Measurements from ENCODE around the gene C19orf67. TPM values are rescaled to one million over a fixed set of nuclear protein-coding genes. Genes with fewer than 3 reads are reported as not detected.
"Not testable (repeated sequence)": the region's sequence is repeated elsewhere in the genome, so short reads cannot be mapped to it uniquely, and the experiment has no call there.

The C19orf67 gene
- total RNA-seq, 4 donors from 2014 or later = not detected

- H3K4me3 ChIP-seq = no peak overlapping the region
- H3K27ac ChIP-seq = no peak overlapping the region
- H3K27me3 ChIP-seq = peaks cover 0 to 26% of the 10 kb centered on the region in 2 donors
- peaks cover 0 to 18% (median 0%) of the 10 kb centered on the region in 3 donors for H3K36me3 ChIP-seq
- TF ChIP-seq, protein P1, sequence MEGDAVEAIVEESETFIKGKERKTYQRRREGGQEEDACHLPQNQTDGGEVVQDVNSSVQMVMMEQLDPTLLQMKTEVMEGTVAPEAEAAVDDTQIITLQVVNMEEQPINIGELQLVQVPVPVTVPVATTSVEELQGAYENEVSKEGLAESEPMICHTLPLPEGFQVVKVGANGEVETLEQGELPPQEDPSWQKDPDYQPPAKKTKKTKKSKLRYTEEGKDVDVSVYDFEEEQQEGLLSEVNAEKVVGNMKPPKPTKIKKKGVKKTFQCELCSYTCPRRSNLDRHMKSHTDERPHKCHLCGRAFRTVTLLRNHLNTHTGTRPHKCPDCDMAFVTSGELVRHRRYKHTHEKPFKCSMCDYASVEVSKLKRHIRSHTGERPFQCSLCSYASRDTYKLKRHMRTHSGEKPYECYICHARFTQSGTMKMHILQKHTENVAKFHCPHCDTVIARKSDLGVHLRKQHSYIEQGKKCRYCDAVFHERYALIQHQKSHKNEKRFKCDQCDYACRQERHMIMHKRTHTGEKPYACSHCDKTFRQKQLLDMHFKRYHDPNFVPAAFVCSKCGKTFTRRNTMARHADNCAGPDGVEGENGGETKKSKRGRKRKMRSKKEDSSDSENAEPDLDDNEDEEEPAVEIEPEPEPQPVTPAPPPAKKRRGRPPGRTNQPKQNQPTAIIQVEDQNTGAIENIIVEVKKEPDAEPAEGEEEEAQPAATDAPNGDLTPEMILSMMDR (IDR thresholded peaks at IDR 0.05) = no peak
- TF ChIP-seq EP300 (IDR thresholded peaks at IDR 0.05) (no peak), POLR2A (IDR thresholded peaks at IDR 0.05) (no peak)
- peaks cover 0 to 17% (median 0%) of the 10 kb centered on the region in 4 donors for H3K9me3 ChIP-seq
- H3K4me1 ChIP-seq = peaks cover 0 to 22% (median 5%) of the 10 kb centered on the region in 4 donors
- WGBS, 2 donors = 83 to 84% methylated on average over 6 of the region's 6 CpGs
- no peak for DNase-seq (ENCODE audit: low spot score in 2 of 2)
These were observed 31.5 kb downstream of the C19orf67 start for GRCh38 chr19:14054099-14054498.

- H3K27me3 ChIP-seq = peaks cover 0 to 20% of the 10 kb centered on the region in 2 donors
- no peak overlapping the region for H3K27ac ChIP-seq
- H3K4me1 ChIP-seq = peaks cover 0 to 16% (median 5%) of the 10 kb centered on the region in 4 donors
- 93 to 96% methylated on average over 10 to 11 of the region's 11 CpGs for WGBS, 2 donors
- H3K36me3 ChIP-seq = peaks cover 0 to 18% (median 0%) of the 10 kb centered on the region in 3 donors
- peaks cover 0 to 19% (median 0%) of the 10 kb centered on the region in 4 donors for H3K9me3 ChIP-seq
- no peak overlapping the region for H3K4me3 ChIP-seq
- no peak for DNase-seq (ENCODE audit: low spot score in 2 of 2)
- TF ChIP-seq EP300 (IDR thresholded peaks at IDR 0.05) (no peak), POLR2A (IDR thresholded peaks at IDR 0.05) (no peak)
- TF ChIP-seq, protein P1 (IDR thresholded peaks at IDR 0.05) = no peak
These were observed 32.1 kb downstream of the C19orf67 start for GRCh38 chr19:14053500-14053899.

DNA sequence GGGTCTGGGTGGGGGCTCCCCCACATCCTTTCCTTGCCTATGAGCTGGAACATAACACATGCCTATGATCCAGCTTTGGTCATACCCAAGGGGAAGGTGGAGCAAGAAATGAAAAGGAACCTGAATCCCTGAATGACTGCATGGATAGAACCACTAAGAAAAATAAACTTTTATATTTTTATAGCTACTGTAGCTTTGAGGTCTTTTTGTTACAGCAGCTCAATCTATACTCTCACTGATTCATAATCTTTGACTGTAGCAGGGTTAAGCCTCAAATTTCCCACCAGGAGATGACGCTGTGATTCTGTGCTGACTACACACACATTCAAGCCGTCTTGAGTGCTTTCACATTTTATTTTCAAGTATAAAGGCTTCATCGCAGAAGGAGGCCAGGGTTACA, 32.6 kb downstream of the C19orf67 start:
- WGBS, 2 donors = 93 to 99% methylated on average over 3 of the region's 3 CpGs
- peaks cover 0 to 22% (median 0%) of the 10 kb centered on the region in 4 donors for H3K9me3 ChIP-seq
- DNase-seq (ENCODE audit: low spot score in 2 of 2) = no peak
- TF ChIP-seq, protein P1 (IDR thresholded peaks at IDR 0.05) = no peak
- no peak for TF ChIP-seq POLR2A (IDR thresholded peaks at IDR 0.05)
- no peak for TF ChIP-seq EP300 (IDR thresholded peaks at IDR 0.05)
- peaks cover 0 to 18% (median 0%) of the 10 kb centered on the region in 3 donors for H3K36me3 ChIP-seq
- H3K27ac ChIP-seq = no peak overlapping the region
- H3K27me3 ChIP-seq = peaks cover 0 to 16% of the 10 kb centered on the region in 2 donors
- no peak overlapping the region for H3K4me3 ChIP-seq
- H3K4me1 ChIP-seq = peaks cover 0 to 12% (median 5%) of the 10 kb centered on the region in 4 donors

GRCh38 chr19:14052470-14052869, 33.1 kb downstream of the C19orf67 start:
- 91 to 93% methylated on average over 6 of the region's 6 CpGs for WGBS, 2 donors

GRCh38 chr19:14051980-14052379, 33.6 kb downstream of the C19orf67 start:
- Histone ChIP-seq H3K27me3 (peaks cover 0 to 6% of the 10 kb centered on the region in 2 donors), H3K4me3 (no peak overlapping the region), H3K36me3 (peaks cover 0 to 18% (median 0%) of the 10 kb centered on the region in 3 donors), H3K27ac (no peak overlapping the region), H3K9me3 (peaks cover 0 to 22% (median 0%) of the 10 kb centered on the region in 4 donors), H3K4me1 (peaks cover 0 to 2% (median 0%) of the 10 kb centered on the region in 4 donors)
- DNase-seq (ENCODE audit: low spot score in 2 of 2) = no peak
- WGBS, 2 donors = 62 to 86% methylated on average over 5 to 9 of the region's 9 CpGs
- TF ChIP-seq POLR2A (IDR thresholded peaks at IDR 0.05) (no peak), EP300 (IDR thresholded peaks at IDR 0.05) (no peak)
- TF ChIP-seq, protein P1 (IDR thresholded peaks at IDR 0.05) = no peak

More at GRCh38 chr19:14052470-14052869, 33.1 kb downstream of the C19orf67 start:
- no peak overlapping the region for H3K4me3 ChIP-seq
- DNase-seq (ENCODE audit: low spot score in 2 of 2) = no peak
- no peak overlapping the region for H3K27ac ChIP-seq
- H3K4me1 ChIP-seq = peaks cover 0 to 6% (median 2%) of the 10 kb centered on the region in 4 donors
- peaks cover 0 to 18% (median 0%) of the 10 kb centered on the region in 3 donors for H3K36me3 ChIP-seq
- TF ChIP-seq EP300 (IDR thresholded peaks at IDR 0.05) (no peak), POLR2A (IDR thresholded peaks at IDR 0.05) (no peak)
- TF ChIP-seq, protein P1 (IDR thresholded peaks at IDR 0.05) = no peak
- H3K27me3 ChIP-seq = peaks cover 0 to 10% of the 10 kb centered on the region in 2 donors
- peaks cover 0 to 22% (median 0%) of the 10 kb centered on the region in 4 donors for H3K9me3 ChIP-seq

DNA sequence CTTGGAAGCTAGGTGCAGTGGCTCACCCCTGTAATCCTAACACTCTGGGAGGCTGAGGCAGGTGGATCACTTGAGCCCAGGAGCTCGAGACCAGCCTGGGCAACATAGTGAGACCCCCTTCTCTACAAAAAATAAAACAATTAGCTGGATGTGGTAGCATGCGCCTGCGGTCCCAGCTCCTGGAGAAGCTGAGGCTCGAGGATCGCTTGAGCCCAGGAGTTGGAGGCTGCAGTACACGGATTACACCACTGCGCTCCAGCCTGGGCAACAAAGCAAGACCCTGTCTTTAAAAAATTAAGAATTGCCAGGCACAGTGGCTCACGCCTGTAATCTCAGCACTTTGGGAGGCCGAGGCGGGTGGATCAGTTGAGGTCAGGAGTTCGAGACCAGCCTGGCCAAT, 34.6 kb downstream of the C19orf67 start:
- H3K27ac ChIP-seq; DNase-seq (ENCODE audit: low spot score in 2 of 2); H3K27me3 ChIP-seq; H3K4me3 ChIP-seq; H3K4me1 ChIP-seq: not testable (repeated sequence)
- WGBS, 2 donors = 84 to 87% methylated on average over 11 of the region's 11 CpGs
- peaks cover 0 to 22% (median 0%) of the 10 kb centered on the region in 4 donors for H3K9me3 ChIP-seq
- peaks cover 0 to 18% (median 0%) of the 10 kb centered on the region in 3 donors for H3K36me3 ChIP-seq

Measured in tibial nerve (tissue), 4 donors.